ENCODE data around the gene GCGR.

DNA sequence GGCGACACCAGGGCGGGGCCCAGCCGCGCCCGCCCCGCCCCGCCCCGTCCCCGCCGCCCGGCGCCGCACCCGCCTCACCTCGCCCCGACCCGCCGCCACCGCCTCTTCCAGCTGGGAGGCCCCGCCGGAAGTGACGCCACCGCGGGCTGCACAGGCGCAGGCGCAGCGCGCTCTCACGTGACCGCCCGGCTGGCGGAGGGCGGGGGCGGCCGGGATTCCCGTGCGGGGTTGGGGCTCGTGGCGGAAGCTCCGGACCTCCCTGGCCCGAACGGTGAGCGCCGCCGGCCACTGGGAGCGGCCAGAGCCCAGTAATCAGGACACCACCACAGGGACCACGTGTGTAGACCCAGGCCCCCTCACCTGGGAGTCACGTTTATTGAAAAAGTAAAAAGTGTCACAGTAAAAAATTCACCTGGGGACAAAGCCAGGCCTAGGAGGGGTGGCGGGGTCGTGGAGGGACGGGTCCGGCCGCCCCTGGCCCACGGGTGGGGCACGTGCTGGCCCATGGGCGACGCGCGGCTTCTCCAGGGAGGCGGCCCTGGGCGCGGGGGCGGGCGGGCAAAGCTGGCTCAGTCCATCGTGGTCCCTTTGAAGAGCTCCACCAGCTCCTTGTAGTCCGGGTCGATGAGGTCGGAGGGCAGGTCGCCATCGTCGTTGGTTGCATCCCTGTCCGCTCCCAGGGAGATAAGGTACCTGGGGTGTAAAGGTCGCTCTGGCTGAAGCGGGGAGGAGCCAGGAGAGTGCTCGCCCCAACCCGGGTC is 29.4 kb downstream of the GCGR start, which contains the start of gene MCRIP1:
- TF ChIP-seq, protein P1, sequence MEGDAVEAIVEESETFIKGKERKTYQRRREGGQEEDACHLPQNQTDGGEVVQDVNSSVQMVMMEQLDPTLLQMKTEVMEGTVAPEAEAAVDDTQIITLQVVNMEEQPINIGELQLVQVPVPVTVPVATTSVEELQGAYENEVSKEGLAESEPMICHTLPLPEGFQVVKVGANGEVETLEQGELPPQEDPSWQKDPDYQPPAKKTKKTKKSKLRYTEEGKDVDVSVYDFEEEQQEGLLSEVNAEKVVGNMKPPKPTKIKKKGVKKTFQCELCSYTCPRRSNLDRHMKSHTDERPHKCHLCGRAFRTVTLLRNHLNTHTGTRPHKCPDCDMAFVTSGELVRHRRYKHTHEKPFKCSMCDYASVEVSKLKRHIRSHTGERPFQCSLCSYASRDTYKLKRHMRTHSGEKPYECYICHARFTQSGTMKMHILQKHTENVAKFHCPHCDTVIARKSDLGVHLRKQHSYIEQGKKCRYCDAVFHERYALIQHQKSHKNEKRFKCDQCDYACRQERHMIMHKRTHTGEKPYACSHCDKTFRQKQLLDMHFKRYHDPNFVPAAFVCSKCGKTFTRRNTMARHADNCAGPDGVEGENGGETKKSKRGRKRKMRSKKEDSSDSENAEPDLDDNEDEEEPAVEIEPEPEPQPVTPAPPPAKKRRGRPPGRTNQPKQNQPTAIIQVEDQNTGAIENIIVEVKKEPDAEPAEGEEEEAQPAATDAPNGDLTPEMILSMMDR (IDR thresholded peaks at IDR 0.05; ENCODE audit: insufficient read depth, low read depth, low read length) = no peak
- TF ChIP-seq EZH2 (IDR thresholded peaks at IDR 0.05; ENCODE audit: insufficient read depth, low read length) = no peak

Data from astrocyte (in vitro differentiated cells and primary cell).